Measurements from ENCODE around the gene ZNF830. TPM values are rescaled to one million over a fixed set of nuclear protein-coding genes. Genes with fewer than 3 reads are reported as not detected.

Gene ZNF830, protein sequence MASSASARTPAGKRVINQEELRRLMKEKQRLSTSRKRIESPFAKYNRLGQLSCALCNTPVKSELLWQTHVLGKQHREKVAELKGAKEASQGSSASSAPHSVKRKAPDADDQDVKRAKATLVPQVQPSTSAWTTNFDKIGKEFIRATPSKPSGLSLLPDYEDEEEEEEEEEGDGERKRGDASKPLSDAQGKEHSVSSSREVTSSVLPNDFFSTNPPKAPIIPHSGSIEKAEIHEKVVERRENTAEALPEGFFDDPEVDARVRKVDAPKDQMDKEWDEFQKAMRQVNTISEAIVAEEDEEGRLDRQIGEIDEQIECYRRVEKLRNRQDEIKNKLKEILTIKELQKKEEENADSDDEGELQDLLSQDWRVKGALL
- polyA plus RNA-seq (2012; rRNA removed): 7.8 and 8.8 TPM in 2 replicates
- 8.8 and 11.2 TPM in 2 replicates for polyA plus RNA-seq (2012; cell fraction: cytosol; rRNA removed)
- polyA plus RNA-seq (2012; cell fraction: nucleus; rRNA removed): 5.2 and 5.5 TPM in 2 replicates

GRCh38 chr17:34961093-34961911 is at the start of gene ZNF830, which contains the start of gene CCT6B:
Gene ZNF830 (plus strand): TSS chr17:34961540. CDS start chr17:34961567, 27 bp downstream.
Gene CCT6B (minus strand): TSS chr17:34961460. CDS start chr17:34961393, 67 bp downstream.
- 1% methylated on average over 51 of the region's 65 CpGs for WGBS (ENCODE audit: low lambda C conversion rate)
- Histone ChIP-seq H3K79me2 (ENCODE audit: insufficient read depth) (peaks cover 32% of the 10 kb centered on the region), H3K4me1 (ENCODE audit: control insufficient read depth in 1 of 2, insufficient read depth in 2 of 2, low read depth in 1 of 2, low read length in 1 of 2) (peaks cover 4 to 10% of the 10 kb centered on the region in 2 experiments; a peak in 3 of 4 replicates), H3K9me3 (no peaks in the 10 kb centered on the region), H3F3A (replicated peaks; ENCODE audit: insufficient read depth) (no peaks in the 10 kb centered on the region), H3K4me3 (ENCODE audit: low read depth in 2 of 2, low read length in 1 of 2) (peak within 1 kb of the TSS; percentile 97 to 99), H3K27me3 (ENCODE audit: insufficient read depth) (no peaks in the 10 kb centered on the region), H3K4me2 (peak within 1 kb of the TSS; percentile 96), H4K20me1 (ENCODE audit: insufficient read depth) (no peaks in the 10 kb centered on the region), H3K9ac (peak within 1 kb of the TSS; percentile 96), H3K36me3 (replicated peaks in 1 of 2; ENCODE audit: control insufficient read depth in 1 of 2, insufficient read depth in 2 of 2, low read length in 1 of 2) (peaks cover 18 to 23% of the 10 kb centered on the region in 2 experiments), H2AFZ (ENCODE audit: low read depth) (peak within 1 kb of the TSS; percentile 99), H3K9me2 (no peaks in the 10 kb centered on the region), H3K27ac (ENCODE audit: low read depth in 2 of 2, low read length in 1 of 2) (peak within 1 kb of the TSS; percentile 87 to 96)
- peak; percentile 87 for DNase-seq
- TF ChIP-seq JUND (IDR thresholded peaks at IDR 0.05) (no peak), CHD2 (IDR thresholded peaks at IDR 0.05; ENCODE audit: low read length, partially characterized antibody) (peak; percentile 81), RCOR1 (IDR thresholded peaks at IDR 0.05; ENCODE audit: low read length) (no peak), FOSL2 (IDR thresholded peaks at IDR 0.05; ENCODE audit: borderline replicate concordance, low read depth) (no peak), RFX5 (IDR thresholded peaks at IDR 0.05; ENCODE audit: low read length) (peak; percentile 46; the same call in 1 of the 2 replicates), PBX3 (IDR thresholded peaks at IDR 0.05) (peak; percentile 12; the same call in 1 of the 2 replicates), TCF12 (IDR thresholded peaks at IDR 0.05) (no peak), MXI1 (IDR thresholded peaks at IDR 0.05; ENCODE audit: low read depth, low read length) (peak; percentile 78), MEF2A (IDR thresholded peaks at IDR 0.05; ENCODE audit: borderline replicate concordance, low read depth) (no peak), POLR2AphosphoS5 (IDR thresholded peaks at IDR 0.05; ENCODE audit: low read depth, low read length) (peak; percentile 95), FOXM1 (IDR thresholded peaks at IDR 0.05; ENCODE audit: low read depth) (0 out of 2 replicates have a peak, but pooled peaks have one; percentile 47), YY1 (IDR thresholded peaks at IDR 0.05; ENCODE audit: low read depth) (peak; percentile 97), SMC3 (IDR thresholded peaks at IDR 0.05; ENCODE audit: low read depth, low read length) (0 out of 2 replicates have a peak, but pooled peaks have one; percentile 16), TAF1 (IDR thresholded peaks at IDR 0.05; ENCODE audit: borderline replicate concordance, low read depth, low read length) (peak; percentile 90), NFIC (IDR thresholded peaks at IDR 0.05; ENCODE audit: borderline replicate concordance) (peak; percentile 15; the same call in 1 of the 2 replicates), FOXJ3 (CRISPR knock-in tag; IDR thresholded peaks at IDR 0.05) (no peak), GABPA (IDR thresholded peaks at IDR 0.05; ENCODE audit: low read depth) (peak; percentile 96), EP300 (IDR thresholded peaks at IDR 0.05; ENCODE audit: borderline replicate concordance in 1 of 2, low read depth in 1 of 2, low read length in 1 of 2) (peak in 1 of 2 experiments; percentile 35; a peak in 1 of 4 replicates), ELF1 (IDR thresholded peaks at IDR 0.05) (peak; percentile 64; the same call in 1 of the 2 replicates)
- TF ChIP-seq, protein P1, sequence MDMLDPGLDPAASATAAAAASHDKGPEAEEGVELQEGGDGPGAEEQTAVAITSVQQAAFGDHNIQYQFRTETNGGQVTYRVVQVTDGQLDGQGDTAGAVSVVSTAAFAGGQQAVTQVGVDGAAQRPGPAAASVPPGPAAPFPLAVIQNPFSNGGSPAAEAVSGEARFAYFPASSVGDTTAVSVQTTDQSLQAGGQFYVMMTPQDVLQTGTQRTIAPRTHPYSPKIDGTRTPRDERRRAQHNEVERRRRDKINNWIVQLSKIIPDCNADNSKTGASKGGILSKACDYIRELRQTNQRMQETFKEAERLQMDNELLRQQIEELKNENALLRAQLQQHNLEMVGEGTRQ (IDR thresholded peaks at IDR 0.05; ENCODE audit: borderline replicate concordance, low read depth, low read length): no peak
- TF ChIP-seq, protein P2, sequence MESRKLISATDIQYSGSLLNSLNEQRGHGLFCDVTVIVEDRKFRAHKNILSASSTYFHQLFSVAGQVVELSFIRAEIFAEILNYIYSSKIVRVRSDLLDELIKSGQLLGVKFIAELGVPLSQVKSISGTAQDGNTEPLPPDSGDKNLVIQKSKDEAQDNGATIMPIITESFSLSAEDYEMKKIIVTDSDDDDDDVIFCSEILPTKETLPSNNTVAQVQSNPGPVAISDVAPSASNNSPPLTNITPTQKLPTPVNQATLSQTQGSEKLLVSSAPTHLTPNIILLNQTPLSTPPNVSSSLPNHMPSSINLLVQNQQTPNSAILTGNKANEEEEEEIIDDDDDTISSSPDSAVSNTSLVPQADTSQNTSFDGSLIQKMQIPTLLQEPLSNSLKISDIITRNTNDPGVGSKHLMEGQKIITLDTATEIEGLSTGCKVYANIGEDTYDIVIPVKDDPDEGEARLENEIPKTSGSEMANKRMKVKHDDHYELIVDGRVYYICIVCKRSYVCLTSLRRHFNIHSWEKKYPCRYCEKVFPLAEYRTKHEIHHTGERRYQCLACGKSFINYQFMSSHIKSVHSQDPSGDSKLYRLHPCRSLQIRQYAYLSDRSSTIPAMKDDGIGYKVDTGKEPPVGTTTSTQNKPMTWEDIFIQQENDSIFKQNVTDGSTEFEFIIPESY (IDR thresholded peaks at IDR 0.05; ENCODE audit: borderline replicate concordance, low read depth): 0 out of 2 replicates have a peak, but pooled peaks have one; percentile 12
- TF ChIP-seq, protein P3, sequence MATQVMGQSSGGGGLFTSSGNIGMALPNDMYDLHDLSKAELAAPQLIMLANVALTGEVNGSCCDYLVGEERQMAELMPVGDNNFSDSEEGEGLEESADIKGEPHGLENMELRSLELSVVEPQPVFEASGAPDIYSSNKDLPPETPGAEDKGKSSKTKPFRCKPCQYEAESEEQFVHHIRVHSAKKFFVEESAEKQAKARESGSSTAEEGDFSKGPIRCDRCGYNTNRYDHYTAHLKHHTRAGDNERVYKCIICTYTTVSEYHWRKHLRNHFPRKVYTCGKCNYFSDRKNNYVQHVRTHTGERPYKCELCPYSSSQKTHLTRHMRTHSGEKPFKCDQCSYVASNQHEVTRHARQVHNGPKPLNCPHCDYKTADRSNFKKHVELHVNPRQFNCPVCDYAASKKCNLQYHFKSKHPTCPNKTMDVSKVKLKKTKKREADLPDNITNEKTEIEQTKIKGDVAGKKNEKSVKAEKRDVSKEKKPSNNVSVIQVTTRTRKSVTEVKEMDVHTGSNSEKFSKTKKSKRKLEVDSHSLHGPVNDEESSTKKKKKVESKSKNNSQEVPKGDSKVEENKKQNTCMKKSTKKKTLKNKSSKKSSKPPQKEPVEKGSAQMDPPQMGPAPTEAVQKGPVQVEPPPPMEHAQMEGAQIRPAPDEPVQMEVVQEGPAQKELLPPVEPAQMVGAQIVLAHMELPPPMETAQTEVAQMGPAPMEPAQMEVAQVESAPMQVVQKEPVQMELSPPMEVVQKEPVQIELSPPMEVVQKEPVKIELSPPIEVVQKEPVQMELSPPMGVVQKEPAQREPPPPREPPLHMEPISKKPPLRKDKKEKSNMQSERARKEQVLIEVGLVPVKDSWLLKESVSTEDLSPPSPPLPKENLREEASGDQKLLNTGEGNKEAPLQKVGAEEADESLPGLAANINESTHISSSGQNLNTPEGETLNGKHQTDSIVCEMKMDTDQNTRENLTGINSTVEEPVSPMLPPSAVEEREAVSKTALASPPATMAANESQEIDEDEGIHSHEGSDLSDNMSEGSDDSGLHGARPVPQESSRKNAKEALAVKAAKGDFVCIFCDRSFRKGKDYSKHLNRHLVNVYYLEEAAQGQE (IDR thresholded peaks at IDR 0.05; ENCODE audit: low read depth, low read length): 0 out of 2 replicates have a peak, but pooled peaks have one; percentile 8
- TF ChIP-seq, protein P4, sequence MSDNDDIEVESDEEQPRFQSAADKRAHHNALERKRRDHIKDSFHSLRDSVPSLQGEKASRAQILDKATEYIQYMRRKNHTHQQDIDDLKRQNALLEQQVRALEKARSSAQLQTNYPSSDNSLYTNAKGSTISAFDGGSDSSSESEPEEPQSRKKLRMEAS (IDR thresholded peaks at IDR 0.05; ENCODE audit: low read depth): peak; percentile 76
- POLR2A ChIA-PET: interaction anchor here (1.0 to 1.8 kb wide), 3 partner anchors 10 to 29 kb away, joined by 3 to 12 read pairs (median 5); partner anchors contain the start of gene LIG3
- CTCF ChIA-PET: interaction anchor here (0.8 kb wide), 1 partner anchor 128 kb away, joined by 4 read pairs; no protein-coding TSS in a partner anchor
